Uterus (tissue), 4 donors: ENCODE measurements around the gene PGAM4. TPM values are rescaled to one million over a fixed set of nuclear protein-coding genes. Genes with fewer than 3 reads are reported as not detected.

Experiments used
- DNase-seq, 2 donors: peaks; one replicate each; pipeline ENCODE4 v3.0.0-alpha.2; 2019 to 2020
- H3K27ac ChIP-seq, 2 donors: fragments of 200-600 bp; sonication (generic); 1 replicate in 1 of 2; 2 replicates in 1 of 2; pipeline ENCODE4 v1.5.1; 2016 to 2018
- H3K27me3 ChIP-seq, 2 donors: fragments of 200-600 bp; sonication (generic); one replicate each; pipeline ENCODE4 v1.5.1; 2018 to 2019; ENCODE audit warnings: control low read depth in 1 of 2
- H3K36me3 ChIP-seq, 2 donors: fragments of 200-600 bp; sonication (generic); one replicate each; pipeline ENCODE4 v1.5.1; 2019; ENCODE audit warnings: control low read depth in 1 of 2
- H3K4me1 ChIP-seq, 2 donors: fragments of 200-600 bp; sonication (generic); one replicate each; pipeline ENCODE4 v1.5.1; 2018 to 2019; ENCODE audit warnings: control low read depth in 1 of 2
- H3K4me3 ChIP-seq, 2 donors: fragments of 200-600 bp; sonication (generic); 1 replicate in 1 of 2; 2 replicates in 1 of 2; pipeline ENCODE4 v1.5.1; 2018 to 2019; ENCODE audit warnings: mild to moderate bottlenecking in 1 of 2
- H3K9me3 ChIP-seq, 2 donors: fragments of 200-600 bp; sonication (generic); one replicate each; pipeline ENCODE4 v1.5.1; 2019; ENCODE audit warnings: control low read depth in 1 of 2
- POLR2A ChIP-seq, 2 donors: fragments of 450-650 bp; IDR thresholded peaks; one replicate each; pipeline ENCODE4 v1.6.1; 2016; ENCODE audit warnings: antibody characterized with exemption in 2 of 2, mild to moderate bottlenecking in 1 of 2, moderate library complexity in 1 of 2
- intact Hi-C: fragments of 100-400 bp; cut with DNase I; formaldehyde crosslinking; loops from one replicate; pipeline ENCODE4 v1.15.1; 2023; ENCODE audit warnings: low total_unique reads
- total RNA-seq, 4 donors: library from RNA; depleted of rRNA in 3 of 4; stranded (reverse); fragments of >200 nt in 3 of 4; gene quantifications; one replicate each; pipeline versions ENCODE4 v1.1.0 to v1.2.4, GENCODE V29; 2014 to 2023
- TF ChIP-seq, protein P1 (sequence below), 4 experiments: fragments of 200-600 bp in 2 of 4; fragments of 450-650 bp in 2 of 4; sonication (generic) in 2 of 4; IDR thresholded peaks; one replicate each; pipeline ENCODE4 v1.5.1; 2016 to 2019; ENCODE audit warnings: antibody characterized with exemption in 4 of 4, mild to moderate bottlenecking in 2 of 4, moderate library complexity in 1 of 4
- donor health status: DM: yes; HTN: yes; CAD: no.

Gene PGAM4
- total RNA-seq, 4 donors from 2014 or later = not detected

DNA sequence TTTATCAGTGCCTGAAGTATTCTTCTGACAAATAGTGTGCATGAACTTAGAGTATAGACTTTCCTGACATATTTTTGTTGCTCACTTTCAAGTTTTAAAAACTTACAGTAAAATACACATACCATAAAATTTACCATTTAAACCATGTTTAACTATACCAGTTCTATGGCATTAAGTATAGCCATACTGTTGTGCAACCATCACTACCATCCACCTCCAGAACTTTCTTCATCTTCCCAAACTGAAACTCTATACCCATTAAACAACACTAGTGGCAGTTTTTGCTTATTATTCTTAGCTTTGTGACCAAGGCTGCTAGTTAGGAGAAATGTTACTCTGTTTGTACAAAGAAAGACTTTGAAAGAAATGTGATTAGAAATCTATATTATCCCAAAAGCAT, 33.1 kb downstream of the PGAM4 start:
- no peak for DNase-seq
- H3K27me3 ChIP-seq = peaks cover 0 to 4% of the 10 kb centered on the region in 2 donors
- intact Hi-C loops = no loop called here
- H3K27ac ChIP-seq = no peak overlapping the region
- no peaks in the 10 kb centered on the region for H3K9me3 ChIP-seq
- H3K36me3 ChIP-seq = no peaks in the 10 kb centered on the region
- no peak overlapping the region for H3K4me3 ChIP-seq
- H3K4me1 ChIP-seq = no peaks in the 10 kb centered on the region
- TF ChIP-seq, protein P1, sequence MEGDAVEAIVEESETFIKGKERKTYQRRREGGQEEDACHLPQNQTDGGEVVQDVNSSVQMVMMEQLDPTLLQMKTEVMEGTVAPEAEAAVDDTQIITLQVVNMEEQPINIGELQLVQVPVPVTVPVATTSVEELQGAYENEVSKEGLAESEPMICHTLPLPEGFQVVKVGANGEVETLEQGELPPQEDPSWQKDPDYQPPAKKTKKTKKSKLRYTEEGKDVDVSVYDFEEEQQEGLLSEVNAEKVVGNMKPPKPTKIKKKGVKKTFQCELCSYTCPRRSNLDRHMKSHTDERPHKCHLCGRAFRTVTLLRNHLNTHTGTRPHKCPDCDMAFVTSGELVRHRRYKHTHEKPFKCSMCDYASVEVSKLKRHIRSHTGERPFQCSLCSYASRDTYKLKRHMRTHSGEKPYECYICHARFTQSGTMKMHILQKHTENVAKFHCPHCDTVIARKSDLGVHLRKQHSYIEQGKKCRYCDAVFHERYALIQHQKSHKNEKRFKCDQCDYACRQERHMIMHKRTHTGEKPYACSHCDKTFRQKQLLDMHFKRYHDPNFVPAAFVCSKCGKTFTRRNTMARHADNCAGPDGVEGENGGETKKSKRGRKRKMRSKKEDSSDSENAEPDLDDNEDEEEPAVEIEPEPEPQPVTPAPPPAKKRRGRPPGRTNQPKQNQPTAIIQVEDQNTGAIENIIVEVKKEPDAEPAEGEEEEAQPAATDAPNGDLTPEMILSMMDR (IDR thresholded peaks at IDR 0.05) = no peak
- TF ChIP-seq POLR2A (IDR thresholded peaks at IDR 0.05) = no peak

- Histone ChIP-seq H3K9me3 (no peaks in the 10 kb centered on the region), H3K27me3 (peaks cover 0 to 4% of the 10 kb centered on the region in 2 donors), H3K4me3 (no peak overlapping the region), H3K27ac (no peak overlapping the region), H3K36me3 (no peaks in the 10 kb centered on the region), H3K4me1 (no peaks in the 10 kb centered on the region)
- no peak for DNase-seq
- TF ChIP-seq POLR2A (IDR thresholded peaks at IDR 0.05) = no peak
- TF ChIP-seq, protein P1 (IDR thresholded peaks at IDR 0.05) = no peak
- intact Hi-C loops = no loop called here
Observed at GRCh38 chrX:77935886-77936285, 33.6 kb downstream of the PGAM4 start.

DNA sequence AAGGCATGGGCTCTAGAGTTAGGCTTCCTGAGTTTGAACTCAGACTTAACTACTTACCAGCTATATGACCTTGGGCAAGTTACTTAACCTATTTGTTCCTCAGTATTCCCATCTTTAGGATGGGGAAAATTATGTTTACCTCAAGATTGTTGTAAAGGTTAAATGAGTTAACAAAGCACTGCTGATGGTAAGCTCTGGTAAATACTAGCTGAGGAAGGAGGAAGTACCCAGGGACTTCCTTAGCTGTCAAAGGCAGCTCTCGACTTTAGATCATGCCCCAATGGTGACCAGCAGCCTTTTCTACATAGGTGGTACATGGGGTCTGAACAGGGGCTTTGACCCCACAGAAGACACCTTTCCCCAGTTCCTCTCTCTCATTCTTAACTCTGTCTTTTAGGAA, 38.9 kb downstream of the PGAM4 start:
- DNase-seq = no peak
- no peaks in the 10 kb centered on the region for H3K27me3 ChIP-seq
- no peaks in the 10 kb centered on the region for H3K36me3 ChIP-seq
- no peak overlapping the region for H3K4me3 ChIP-seq
- TF ChIP-seq POLR2A (IDR thresholded peaks at IDR 0.05) = no peak
- TF ChIP-seq, protein P1 (IDR thresholded peaks at IDR 0.05) = no peak
- no peaks in the 10 kb centered on the region for H3K4me1 ChIP-seq
- intact Hi-C loops = no loop called here
- H3K9me3 ChIP-seq = no peaks in the 10 kb centered on the region
- no peak overlapping the region for H3K27ac ChIP-seq

DNA sequence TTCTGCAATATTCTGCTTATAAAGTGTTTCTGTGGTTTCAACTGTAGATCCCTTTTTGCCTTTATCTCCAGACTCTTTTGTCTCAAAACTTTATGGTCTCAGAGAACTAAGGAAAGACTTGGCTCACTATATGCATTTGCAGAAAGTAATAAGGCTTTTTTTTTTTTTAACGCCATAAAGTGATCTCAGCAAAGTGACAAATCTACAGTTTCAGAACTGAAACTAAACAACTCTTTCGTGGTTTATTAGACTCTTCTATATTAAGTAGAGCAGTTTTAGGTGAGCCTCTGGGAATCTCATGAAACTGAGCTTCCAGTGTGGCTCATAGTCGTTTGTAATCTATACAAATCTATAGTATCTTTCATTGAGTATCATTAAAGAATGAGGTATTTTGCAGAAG, 43.7 kb downstream of the PGAM4 start:
- Histone ChIP-seq H3K4me1 (no peaks in the 10 kb centered on the region), H3K4me3 (no peak overlapping the region), H3K36me3 (no peaks in the 10 kb centered on the region), H3K9me3 (no peaks in the 10 kb centered on the region), H3K27me3 (no peaks in the 10 kb centered on the region), H3K27ac (no peak overlapping the region)
- TF ChIP-seq POLR2A (IDR thresholded peaks at IDR 0.05) = no peak
- TF ChIP-seq, protein P1 (IDR thresholded peaks at IDR 0.05) = no peak
- intact Hi-C loops = no loop called here
- no peak for DNase-seq

- TF ChIP-seq, protein P1 (IDR thresholded peaks at IDR 0.05) = no peak
- no peak for TF ChIP-seq POLR2A (IDR thresholded peaks at IDR 0.05)
- Histone ChIP-seq H3K4me1 (no peaks in the 10 kb centered on the region), H3K27ac (no peak overlapping the region), H3K27me3 (no peaks in the 10 kb centered on the region), H3K9me3 (no peaks in the 10 kb centered on the region), H3K36me3 (no peaks in the 10 kb centered on the region), H3K4me3 (no peak overlapping the region)
- no peak for DNase-seq
- intact Hi-C loops = no loop called here
Observed at GRCh38 chrX:77924320-77924859, 45.0 kb downstream of the PGAM4 start.
